ENCODE results near the gene MPDZ.

- TF ChIP-seq ZNF274 (IDR thresholded peaks at IDR 0.05; ENCODE audit: low read depth, low read length), result no peak
- no peak for TF ChIP-seq YY1 (IDR thresholded peaks at IDR 0.05; ENCODE audit: insufficient read depth, insufficient read length)
- TF ChIP-seq SUZ12 (IDR thresholded peaks at IDR 0.05; ENCODE audit: extremely low read depth, insufficient read depth, insufficient read length), result no peak
These were observed 3.5 kb upstream of the MPDZ start for GRCh38 chr9:13282998-13283397.

Measured in NT2/D1 (cell line).